Thymus (tissue), 11 donors: Measurements from ENCODE around the gene SAMD11. TPM values are rescaled to one million over a fixed set of nuclear protein-coding genes. Genes with fewer than 3 reads are reported as not detected.

Experiments
- DNase-seq, 9 donors: peaks; one replicate each; pipeline ENCODE4 v3.0.0-alpha.2; 2013; ENCODE audit warnings: low spot score in 9 of 9, low read depth in 6 of 9, missing footprints in 1 of 9
- H3K27ac ChIP-seq, 2 donors: one replicate each; pipeline ENCODE4 v1.5.1; 2013; ENCODE audit warnings: control low read depth in 1 of 2, low read depth in 1 of 2, low read length in 1 of 2, mild to moderate bottlenecking in 1 of 2, moderate library complexity in 1 of 2
- H3K27me3 ChIP-seq, 2 donors: one replicate each; pipeline ENCODE4 v1.5.1; 2013; ENCODE audit warnings: low read length in 1 of 2; ENCODE audit not compliant: control insufficient read depth in 2 of 2, insufficient read depth in 1 of 2
- H3K36me3 ChIP-seq, 2 donors: one replicate each; pipeline ENCODE4 v1.5.1; 2013; ENCODE audit warnings: low read length in 1 of 2, mild to moderate bottlenecking in 1 of 2, moderate library complexity in 1 of 2; ENCODE audit not compliant: control insufficient read depth in 2 of 2, insufficient read depth in 2 of 2
- H3K4me1 ChIP-seq, 2 donors: one replicate each; pipeline ENCODE4 v1.5.1; 2013; ENCODE audit warnings: low read length in 2 of 2; ENCODE audit not compliant: control insufficient read depth in 2 of 2, insufficient read depth in 2 of 2
- H3K4me3 ChIP-seq, 2 donors: one replicate each; pipeline ENCODE4 v1.5.1; 2013; ENCODE audit warnings: low read length in 2 of 2, control low read depth in 1 of 2, mild to moderate bottlenecking in 1 of 2
- H3K9me3 ChIP-seq, 2 donors: one replicate each; pipeline ENCODE4 v1.5.1; 2013; ENCODE audit warnings: low read length in 1 of 2, mild to moderate bottlenecking in 1 of 2; ENCODE audit not compliant: control insufficient read depth in 2 of 2, insufficient read depth in 1 of 2
- whole genome bisulfite sequencing: extraction: QIAGEN DNeasy Blood & Tissue Kit; methylation state at CpG from one replicate; pipeline ENCODE4 v1.1.7; 2013; 5-methylcytosine and 5-hydroxymethylcytosine counted together
- polyA plus RNA-seq: library from polyadenylated mRNA; stranded (reverse); fragments of 200-250 nt; gene quantifications from one replicate; pipeline ENCODE4 v1.2.3, GENCODE V29; 2013
- total RNA-seq: library from RNA; stranded (reverse); fragments of 120-200 nt; gene quantifications from one replicate; pipeline ENCODE4 v1.2.4, GENCODE V29; 2013
- donor health status: healthy.

Gene SAMD11
- total and polyA plus RNA-seq, 2 donors, result 0.38 to 1.7 TPM

GRCh38 chr1:967466-968343, 44.0 kb downstream of the SAMD11 start:
- Histone ChIP-seq H3K27ac (no peak overlapping the region), H3K9me3 (no peaks in the 10 kb centered on the region), H3K36me3 (peaks cover 0 to 16% of the 10 kb centered on the region in 2 donors), H3K4me1 (peaks cover 8 to 11% of the 10 kb centered on the region in 2 donors), H3K4me3 (no peak overlapping the region), H3K27me3 (peaks cover 47 to 74% of the 10 kb centered on the region in 2 donors)
- no peak for DNase-seq
- 76% methylated on average over 23 of the region's 23 CpGs for WGBS

- Histone ChIP-seq H3K36me3 (no peaks in the 10 kb centered on the region), H3K27me3 (peaks cover 48 to 89% of the 10 kb centered on the region in 2 donors), H3K4me3 (no peak overlapping the region), H3K9me3 (no peaks in the 10 kb centered on the region), H3K4me1 (peaks cover 8 to 11% of the 10 kb centered on the region in 2 donors), H3K27ac (no peak overlapping the region)
- no peak for DNase-seq
- WGBS, result 89% methylated on average over 15 of the region's 15 CpGs
Measured at GRCh38 chr1:969260-969855, 45.6 kb downstream of the SAMD11 start.

GRCh38 chr1:970242-970972, 46.7 kb downstream of the SAMD11 start:
- no peaks in the 10 kb centered on the region for H3K36me3 ChIP-seq
- no peak for DNase-seq
- peaks cover 53 to 97% of the 10 kb centered on the region in 2 donors for H3K27me3 ChIP-seq
- 28% methylated on average over 33 of the region's 33 CpGs for WGBS
- H3K9me3 ChIP-seq, result no peaks in the 10 kb centered on the region
- peaks cover 8 to 11% of the 10 kb centered on the region in 2 donors for H3K4me1 ChIP-seq
- no peak overlapping the region for H3K27ac ChIP-seq
- no peak overlapping the region for H3K4me3 ChIP-seq

- no peak for DNase-seq
- Histone ChIP-seq H3K27ac (no peak overlapping the region), H3K27me3 (peaks cover 56 to 97% of the 10 kb centered on the region in 2 donors), H3K4me1 (peaks cover 5 to 11% of the 10 kb centered on the region in 2 donors), H3K4me3 (no peak overlapping the region), H3K9me3 (no peaks in the 10 kb centered on the region), H3K36me3 (no peaks in the 10 kb centered on the region)
- 51% methylated on average over 42 of the region's 42 CpGs for WGBS
Measured at GRCh38 chr1:970973-971730, 47.4 kb downstream of the SAMD11 start.

- WGBS, result 89% methylated on average over 34 of the region's 34 CpGs
- Histone ChIP-seq H3K36me3 (no peaks in the 10 kb centered on the region), H3K27me3 (peaks cover 52 to 92% of the 10 kb centered on the region in 2 donors), H3K9me3 (no peaks in the 10 kb centered on the region), H3K4me3 (no peak overlapping the region), H3K4me1 (peaks cover 3 to 8% of the 10 kb centered on the region in 2 donors), H3K27ac (no peak overlapping the region)
- no peak for DNase-seq
Measured at GRCh38 chr1:971751-972506, 48.2 kb downstream of the SAMD11 start.

GRCh38 chr1:972726-973458, 49.2 kb downstream of the SAMD11 start:
- Histone ChIP-seq H3K4me3 (no peak overlapping the region), H3K27me3 (peaks cover 48 to 83% of the 10 kb centered on the region in 2 donors), H3K27ac (no peak overlapping the region), H3K9me3 (no peaks in the 10 kb centered on the region), H3K4me1 (peaks cover 3 to 4% of the 10 kb centered on the region in 2 donors), H3K36me3 (no peaks in the 10 kb centered on the region)
- DNase-seq, result no peak
- 93% methylated on average over 28 of the region's 28 CpGs for WGBS

GRCh38 chr1:973459-974292, 50.0 kb downstream of the SAMD11 start:
- H3K27me3 ChIP-seq, result peaks cover 45 to 75% of the 10 kb centered on the region in 2 donors
- DNase-seq, result no peak
- WGBS, result 91% methylated on average over 28 of the region's 28 CpGs

More at GRCh38 chr1:973459-974292, 50.0 kb downstream of the SAMD11 start:
- Histone ChIP-seq H3K36me3 (no peaks in the 10 kb centered on the region), H3K9me3 (peaks cover 0 to 7% of the 10 kb centered on the region in 2 donors), H3K27ac (no peak overlapping the region), H3K4me1 (peaks cover 3 to 4% of the 10 kb centered on the region in 2 donors), H3K4me3 (no peak overlapping the region)
